Left ventricle myocardium inferior (tissue), 1 donor: ENCODE measurements around the gene FMO2. TPM values are rescaled to one million over a fixed set of nuclear protein-coding genes. Genes with fewer than 3 reads are reported as not detected.

ENCODE experiments used
- DNase-seq: peaks from one replicate; pipeline ENCODE4 v3.0.0-alpha.2; 2020
- H3K27ac ChIP-seq: fragments of 200-600 bp; replicated peaks from 2 replicates; pipeline ENCODE4 v1.8.0; 2021
- H3K27me3 ChIP-seq: fragments of 200-600 bp; 2 replicates; pipeline ENCODE4 v1.8.0; 2021; ENCODE audit warnings: low read depth
- H3K36me3 ChIP-seq: fragments of 200-600 bp; 2 replicates; pipeline ENCODE4 v1.8.0; 2021
- H3K4me1 ChIP-seq: fragments of 200-600 bp; 2 replicates; pipeline ENCODE4 v1.8.0; 2021
- H3K4me3 ChIP-seq: fragments of 200-600 bp; 2 replicates; pipeline ENCODE4 v1.8.0; 2021; ENCODE audit warnings: mild to moderate bottlenecking, moderate library complexity
- H3K9me3 ChIP-seq: fragments of 200-600 bp; replicated peaks from 2 replicates; pipeline ENCODE4 v1.8.0; 2021
- CTCF ChIP-seq: fragments of 200-600 bp; IDR thresholded peaks from 2 replicates; pipeline ENCODE4 v1.8.0; 2021; ENCODE audit warnings: antibody characterized with exemption, mild to moderate bottlenecking, borderline replicate concordance
- intact Hi-C: fragments of 100-400 bp; cut with micrococcal nuclease; formaldehyde crosslinking; loops from one replicate; pipeline ENCODE4 v1.11.0; 2022
- total RNA-seq: library from RNA; stranded (reverse); fragmentation: NEBNext Ultra II Directional; extraction: Animal tissue kit (Norgen Biotek cat#: 25700); gene quantifications from one replicate; pipeline ENCODE4 v1.2.1, GENCODE V29; 2021
- donor health status: DM: no; HTN: yes; CAD: no; lungs with severe emphysema.

Gene FMO2
- total RNA-seq, 1 donor from 2014 or later, result 49.7 TPM

GRCh38 chr1:171188388-171189266 is 3.5 kb downstream of the FMO2 start:
- H3K4me3 ChIP-seq, result peak overlapping the region; percentile 61
- DNase-seq, result peak; percentile 41
- H3K27me3 ChIP-seq, result no peaks in the 10 kb centered on the region
- H3K27ac ChIP-seq, result peak overlapping the region; percentile 80
- peaks cover 4% of the 10 kb centered on the region for H3K36me3 ChIP-seq
- intact Hi-C loops, result loop anchor here (5.0 kb wide), 1 partner anchor 106 kb away; no protein-coding TSS in a partner anchor
- TF ChIP-seq CTCF, result peak; percentile 91
- peaks cover 31% of the 10 kb centered on the region for H3K4me1 ChIP-seq
- no peaks in the 10 kb centered on the region for H3K9me3 ChIP-seq

DNA sequence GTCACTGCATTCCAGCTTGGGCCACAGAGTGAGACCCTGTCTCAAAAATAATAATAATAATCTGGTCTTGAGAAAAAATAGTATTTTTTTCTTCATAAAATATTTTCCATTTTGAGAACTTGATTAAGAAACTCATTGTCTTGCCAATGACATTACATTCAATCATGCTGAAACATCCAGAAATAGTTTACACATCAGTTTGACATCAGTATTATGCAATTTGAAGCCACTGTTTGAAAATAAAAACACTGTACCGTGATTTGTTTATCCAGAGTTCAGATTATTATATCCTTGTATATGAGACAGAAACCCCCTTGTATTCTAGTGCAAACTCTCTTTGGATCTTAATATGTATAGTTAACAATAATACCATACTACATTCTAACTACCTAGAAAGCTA is 6.9 kb downstream of the FMO2 start:
- Histone ChIP-seq H3K27me3 (no peaks in the 10 kb centered on the region), H3K27ac (peak overlapping the region; percentile 80), H3K4me3 (peak overlapping the region; percentile 61), H3K36me3 (peaks cover 29% of the 10 kb centered on the region), H3K9me3 (no peaks in the 10 kb centered on the region), H3K4me1 (peaks cover 65% of the 10 kb centered on the region)
- no peak for TF ChIP-seq CTCF
- DNase-seq, result no peak
- intact Hi-C loops, result no loop called here

- intact Hi-C loops, result no loop called here
- H3K4me1 ChIP-seq, result peaks cover 59% of the 10 kb centered on the region
- no peak overlapping the region for H3K27ac ChIP-seq
- H3K27me3 ChIP-seq, result no peaks in the 10 kb centered on the region
- DNase-seq, result no peak
- H3K9me3 ChIP-seq, result no peaks in the 10 kb centered on the region
- H3K36me3 ChIP-seq, result peaks cover 60% of the 10 kb centered on the region
- no peak overlapping the region for H3K4me3 ChIP-seq
- TF ChIP-seq CTCF, result no peak
Observed at GRCh38 chr1:171195767-171196166, 10.7 kb downstream of the FMO2 start.

- no peaks in the 10 kb centered on the region for H3K9me3 ChIP-seq
- peaks cover 66% of the 10 kb centered on the region for H3K36me3 ChIP-seq
- no peak for TF ChIP-seq CTCF
- intact Hi-C loops, result no loop called here
- H3K4me3 ChIP-seq, result no peak overlapping the region
- H3K27me3 ChIP-seq, result no peaks in the 10 kb centered on the region
- DNase-seq, result no peak
- peaks cover 56% of the 10 kb centered on the region for H3K4me1 ChIP-seq
- no peak overlapping the region for H3K27ac ChIP-seq
Observed at GRCh38 chr1:171196351-171196750, 11.3 kb downstream of the FMO2 start.

GRCh38 chr1:171198081-171198480 is 13.0 kb downstream of the FMO2 start:
- peaks cover 80% of the 10 kb centered on the region for H3K36me3 ChIP-seq
- H3K27me3 ChIP-seq, result no peaks in the 10 kb centered on the region
- intact Hi-C loops, result no loop called here
- no peak for TF ChIP-seq CTCF
- no peak overlapping the region for H3K27ac ChIP-seq
- no peak for DNase-seq
- H3K4me1 ChIP-seq, result peaks cover 45% of the 10 kb centered on the region
- no peaks in the 10 kb centered on the region for H3K9me3 ChIP-seq
- no peak overlapping the region for H3K4me3 ChIP-seq
